ENCODE results near the gene VAV3.
"Not testable (repeated sequence)": the region's sequence is repeated elsewhere in the genome, so short reads cannot be mapped to it uniquely, and the experiment has no call there.

VAV3 gene

GRCh38 chr1:107674486-107674885 lies 290.5 kb downstream of the VAV3 start:
- DNase-seq, result no peak

- DNase-seq, result no peak
These were observed 292.0 kb downstream of the VAV3 start for GRCh38 chr1:107673006-107673405.

DNA sequence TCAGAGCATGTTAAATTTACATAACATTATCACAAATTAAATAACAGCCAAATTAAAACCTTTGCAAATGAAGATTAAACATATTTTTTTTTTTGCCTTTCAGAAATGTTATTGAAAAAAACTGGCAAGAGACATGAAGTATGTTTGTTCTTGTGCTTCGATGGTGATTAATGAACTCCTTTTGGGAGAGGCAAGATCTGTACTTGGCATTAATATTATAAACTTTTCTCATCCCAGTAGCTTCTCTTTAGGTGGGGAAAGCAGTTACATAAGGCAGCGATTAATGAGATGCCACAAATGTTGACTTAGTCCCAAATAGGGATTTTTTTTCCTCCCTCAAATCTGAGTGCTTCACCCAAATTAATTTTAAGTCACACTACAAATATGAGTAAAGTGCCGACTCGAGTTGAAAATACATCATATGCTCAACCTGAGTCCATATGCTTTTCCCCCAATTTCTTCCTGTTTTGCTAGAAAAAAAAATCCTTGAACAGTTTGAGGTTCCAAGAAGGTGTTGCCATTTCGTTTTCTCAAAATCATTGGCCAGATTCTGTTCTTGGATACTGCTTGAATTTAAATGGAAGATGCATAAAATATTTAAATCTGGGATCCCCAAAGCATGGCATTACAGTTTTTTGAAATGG lies 294.5 kb downstream of the VAV3 start:
- no peak for DNase-seq

GRCh38 chr1:107669996-107670395 lies 295.0 kb downstream of the VAV3 start:
- no peak for DNase-seq

DNA sequence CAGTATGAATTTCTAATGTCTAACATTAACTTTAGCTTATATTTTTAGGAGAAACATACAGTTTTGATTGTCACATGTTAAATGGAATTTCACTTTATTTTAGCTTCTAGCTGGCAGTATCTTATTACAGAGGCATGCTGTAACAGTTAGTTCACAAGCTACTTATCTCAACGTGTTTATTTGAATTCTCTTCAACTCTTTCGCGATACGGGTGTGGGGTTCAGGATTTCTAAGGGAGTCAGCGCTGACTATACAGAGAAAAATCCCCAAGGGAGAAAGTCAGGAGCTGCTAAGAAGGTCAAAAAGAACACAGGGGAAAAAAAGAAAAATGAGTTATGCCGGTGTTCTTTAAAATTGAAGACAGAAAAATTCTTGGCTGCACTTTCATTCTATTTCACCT lies 296.2 kb downstream of the VAV3 start:
- DNase-seq, result no peak

DNA sequence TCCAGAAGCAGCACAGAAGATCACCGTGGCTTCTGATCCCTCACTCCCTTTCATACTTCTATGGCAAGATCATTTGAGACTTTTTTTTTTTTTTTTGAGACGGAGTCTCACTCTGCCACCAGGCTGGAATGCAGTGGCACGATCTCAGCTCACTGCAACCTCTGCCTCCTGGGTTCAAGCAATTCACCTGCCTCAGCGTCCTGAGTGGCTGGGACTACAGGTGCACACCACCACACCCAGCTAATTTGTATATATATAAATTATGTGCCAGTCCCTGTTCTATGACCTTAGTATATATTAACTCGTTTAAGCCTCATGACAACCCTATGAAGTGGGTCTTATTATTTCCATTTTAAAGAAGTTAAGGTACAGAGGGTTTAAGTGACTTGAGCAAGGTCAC lies 298.5 kb downstream of the VAV3 start:
- no peak for DNase-seq

DNA sequence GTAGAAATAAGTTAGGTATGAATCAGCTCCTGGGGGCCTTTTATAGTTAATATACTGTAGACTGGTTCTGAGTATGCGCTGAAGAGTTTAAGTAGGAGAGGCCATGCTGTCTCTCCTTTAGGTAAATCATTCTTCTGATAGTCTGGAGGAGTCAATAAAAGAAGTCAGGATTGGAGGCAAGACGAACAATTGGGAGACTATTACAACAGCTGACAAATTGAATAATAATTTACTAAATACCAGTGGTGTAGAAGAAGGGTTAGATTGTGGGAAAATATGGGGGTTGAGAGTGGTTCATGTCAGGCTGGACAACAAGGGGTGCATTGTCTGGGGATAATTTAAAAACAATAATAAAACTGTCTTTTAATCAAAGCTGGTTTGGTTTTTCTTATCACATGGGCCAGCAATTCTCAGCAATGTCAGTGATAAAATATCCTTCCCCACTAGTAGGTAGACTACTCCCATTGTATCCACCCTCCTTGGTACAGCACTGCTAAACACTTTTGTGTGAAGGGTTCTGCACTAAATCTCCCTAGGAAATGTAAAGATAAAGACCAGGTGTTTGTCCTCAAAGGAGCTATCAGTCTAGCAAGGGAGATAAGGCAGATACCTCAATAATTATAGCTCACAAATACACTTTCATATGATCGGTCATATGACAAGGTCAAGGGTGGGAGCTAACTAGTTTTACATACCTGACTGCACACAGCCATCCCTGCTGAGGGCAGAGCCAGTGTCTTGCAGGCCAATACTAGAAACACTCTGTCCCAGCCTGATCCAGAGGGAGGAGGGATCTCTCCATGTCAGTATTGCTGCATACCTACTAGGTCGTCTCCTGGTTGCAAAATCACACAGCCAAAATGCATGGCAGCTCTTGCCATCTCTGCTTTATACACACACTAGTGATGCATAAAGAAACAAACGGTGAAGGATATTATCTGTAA lies 299.7 kb downstream of the VAV3 start:
- no peak for DNase-seq

DNA sequence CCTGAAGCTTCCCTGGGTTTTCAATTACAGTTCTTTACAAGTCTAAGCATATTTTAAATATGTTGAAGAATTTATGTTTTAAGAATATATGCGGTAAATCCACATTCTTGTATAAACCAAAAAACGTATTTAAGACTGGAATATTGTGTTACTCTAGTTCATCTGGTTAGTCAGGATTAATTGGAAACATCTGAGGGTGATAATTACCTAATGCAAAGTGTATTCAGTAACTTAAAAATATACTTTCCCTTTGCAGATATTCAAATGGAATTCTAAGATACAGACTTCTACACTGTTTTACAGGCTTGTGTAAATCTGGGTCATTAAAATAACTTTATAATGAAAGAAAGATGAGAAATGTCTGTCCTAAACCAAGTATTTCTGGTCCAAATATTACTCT lies 302.0 kb downstream of the VAV3 start:
- no peak for DNase-seq

DNA sequence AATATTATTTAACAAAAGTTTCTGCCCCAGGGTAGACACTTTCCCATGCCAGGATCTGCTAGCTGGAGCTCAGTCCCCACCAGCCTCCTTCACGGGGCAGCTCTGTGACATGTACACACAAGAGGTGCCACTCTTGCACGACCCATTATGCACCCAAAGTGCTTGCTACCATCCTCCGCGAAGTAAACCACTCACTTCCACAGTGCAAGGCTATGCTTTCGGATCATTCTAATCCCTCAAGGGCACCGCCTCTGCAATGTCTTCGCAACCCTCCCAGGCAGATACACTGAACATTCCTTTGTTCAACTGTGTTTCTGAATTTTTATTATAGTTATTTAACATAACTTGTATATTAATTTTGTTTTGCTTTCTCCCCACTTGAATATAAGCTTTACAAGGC lies 303.8 kb downstream of the VAV3 start:
- DNase-seq, result no peak

- no peak for DNase-seq
These were observed 305.0 kb downstream of the VAV3 start for GRCh38 chr1:107659961-107660360.

- no peak for DNase-seq
These were observed 307.6 kb downstream of the VAV3 start for GRCh38 chr1:107657356-107657755.

DNA sequence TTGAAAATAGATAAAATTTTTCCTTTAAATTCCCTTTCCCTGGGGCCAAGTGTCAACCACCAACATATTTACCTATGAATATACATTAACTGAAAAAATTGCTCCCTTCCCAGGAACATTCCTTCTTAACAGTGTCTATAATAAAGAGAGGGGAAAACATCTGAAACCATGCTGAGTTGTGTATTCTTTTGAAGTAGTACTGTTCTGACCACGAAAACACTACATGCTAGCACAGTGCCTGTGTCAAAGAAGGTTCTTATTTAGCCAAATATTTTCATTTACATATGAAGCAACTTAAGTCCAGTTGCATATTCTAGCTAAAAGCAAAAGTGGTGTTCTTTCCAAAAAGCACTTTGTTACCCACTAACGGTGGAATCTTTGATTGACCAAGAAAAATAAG lies 311.2 kb downstream of the VAV3 start:
- no peak for DNase-seq

GRCh38 chr1:107653005-107653404 lies 312.0 kb downstream of the VAV3 start:
- DNase-seq, result no peak

DNA sequence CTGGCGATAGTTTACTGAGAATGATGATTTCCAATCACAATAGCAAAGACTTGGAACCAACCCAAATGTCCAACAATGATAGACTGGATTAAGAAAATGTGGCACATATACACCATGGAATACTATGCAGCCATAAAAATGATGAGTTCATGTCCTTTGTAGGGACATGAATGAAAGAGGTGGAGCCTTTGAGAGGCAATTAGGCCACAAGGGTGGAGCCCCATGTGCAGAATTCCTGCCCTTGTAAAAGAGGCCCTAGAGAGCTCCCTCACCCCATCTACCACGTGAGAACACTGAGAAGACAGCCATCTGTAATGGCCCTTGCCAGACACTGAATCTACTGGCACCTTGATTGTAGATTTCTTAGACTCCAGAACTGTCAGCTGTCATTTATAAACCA lies 314.2 kb downstream of the VAV3 start:
- not testable (repeated sequence) for DNase-seq

GRCh38 chr1:107649023-107649422 lies 316.0 kb downstream of the VAV3 start:
- DNase-seq, result no peak

GRCh38 chr1:107648071-107648470 lies 316.9 kb downstream of the VAV3 start:
- DNase-seq, result no peak

DNA sequence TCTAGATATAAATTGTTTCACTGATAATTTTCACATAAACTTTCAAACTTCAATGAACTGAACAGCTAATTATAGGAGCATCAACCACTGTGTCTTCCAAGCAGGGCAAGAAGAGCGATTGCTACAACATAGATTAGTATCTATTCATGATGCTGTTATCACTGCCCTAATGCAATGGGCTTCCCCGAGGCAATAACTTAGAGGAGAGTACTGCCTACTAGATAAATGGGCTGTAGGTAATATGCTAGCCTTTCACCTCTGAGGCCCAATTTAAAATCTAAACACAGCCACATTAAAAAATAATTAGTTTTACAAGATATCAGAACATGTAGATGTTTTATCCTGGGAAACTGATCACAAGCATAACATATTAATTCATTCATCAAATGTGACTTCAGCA lies 318.0 kb downstream of the VAV3 start:
- no peak for DNase-seq

GRCh38 chr1:107643766-107644165 lies 321.2 kb downstream of the VAV3 start:
- DNase-seq, result no peak

DNA sequence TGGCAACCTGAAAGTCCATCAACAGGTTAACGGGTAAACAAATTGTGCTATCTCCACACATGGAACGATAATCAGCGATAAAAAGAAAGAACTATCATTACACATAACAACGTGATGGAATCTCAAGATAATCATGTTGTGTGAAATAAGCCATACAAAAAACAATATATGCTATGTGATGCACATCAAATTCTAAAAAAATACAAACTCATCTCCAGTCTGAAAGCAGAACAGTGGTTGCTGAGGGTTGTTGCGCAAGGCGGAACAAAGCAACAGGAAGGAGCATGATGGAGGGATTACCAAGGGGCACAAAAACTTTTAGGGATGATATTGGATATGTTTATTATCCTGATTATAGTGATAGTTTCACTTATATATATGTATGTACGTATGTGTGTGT lies 324.8 kb downstream of the VAV3 start:
- peak; percentile 9 to 51 for DNase-seq

DNA sequence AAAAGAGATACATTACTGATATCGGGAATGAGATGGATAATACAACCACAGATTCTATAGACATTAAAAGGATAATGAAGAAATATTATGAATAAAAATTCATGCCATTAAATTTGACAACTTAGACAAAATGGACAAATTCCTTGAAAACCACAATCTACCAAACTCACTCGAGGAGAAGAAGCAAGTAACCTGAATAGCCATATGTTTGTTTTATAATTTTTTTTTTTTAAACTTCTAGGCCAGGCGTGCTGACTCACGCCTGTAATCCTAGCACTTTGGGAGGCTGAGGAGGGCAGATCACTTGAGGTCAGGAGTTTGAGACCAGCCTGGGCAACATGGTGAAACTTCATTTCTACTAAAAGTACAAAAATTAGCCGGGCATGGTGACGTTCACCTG lies 327.9 kb downstream of the VAV3 start:
- DNase-seq, result no peak

DNA sequence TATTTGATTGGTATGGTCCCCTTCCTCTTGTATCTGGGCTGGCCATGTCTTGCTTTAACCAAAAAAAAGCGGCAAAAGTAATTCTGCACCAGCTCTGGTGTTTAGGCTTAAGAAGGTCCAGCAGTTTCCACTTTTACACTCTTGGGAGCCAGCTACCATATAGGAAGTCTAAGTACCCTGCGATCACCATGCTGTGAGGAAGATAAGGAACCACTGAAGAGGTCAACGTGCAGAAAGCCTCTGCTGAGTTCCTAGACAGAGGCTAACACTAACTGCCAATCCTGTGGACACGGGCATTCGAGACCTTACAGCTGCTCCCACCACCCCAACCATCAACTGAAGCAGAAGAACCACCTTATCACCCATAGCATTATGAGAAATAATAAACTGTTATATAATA lies 331.4 kb downstream of the VAV3 start:
- no peak for DNase-seq

- no peak for DNase-seq
These were observed 338.7 kb downstream of the VAV3 start for GRCh38 chr1:107626073-107626796.

GRCh38 chr1:107625405-107626029 lies 339.5 kb downstream of the VAV3 start:
- DNase-seq, result no peak
